Astrocyte of the hippocampus (primary cell): ENCODE data around the gene FGL2.
"Not testable (repeated sequence)": the region's sequence is repeated elsewhere in the genome, so short reads cannot be mapped to it uniquely, and the experiment has no call there.

ENCODE experiments used
- DNase-seq: peaks from one replicate; pipeline ENCODE4 v3.0.0; 2011; ENCODE audit warnings: low read depth, low spot score

The FGL2 gene

GRCh38 chr7:77199013-77199966, at the start of gene FGL2:
Gene FGL2 (minus strand): TSS chr7:77199819. CDS start chr7:77199793, 26 bp downstream.
- DNase-seq: peak; percentile 64

DNA sequence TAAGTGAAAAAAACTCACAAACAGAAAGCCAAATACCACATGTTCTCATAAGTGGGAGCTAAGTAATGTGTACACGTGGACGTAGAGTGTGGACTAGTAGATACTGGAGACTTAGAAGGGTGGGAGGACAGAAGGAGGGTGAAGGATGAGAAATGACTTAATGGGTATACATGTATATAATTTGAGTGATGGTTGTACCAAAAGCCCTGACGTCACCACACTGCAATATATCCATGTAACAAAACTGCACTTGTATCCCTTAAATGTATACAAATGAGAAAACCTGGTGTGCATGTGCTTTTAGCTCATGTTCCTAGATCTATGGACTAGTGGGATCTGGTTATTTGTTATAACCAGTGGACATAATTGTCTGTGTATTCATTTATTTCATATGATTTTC, 48.5 kb upstream of the FGL2 start:
- DNase-seq: no peak

DNA sequence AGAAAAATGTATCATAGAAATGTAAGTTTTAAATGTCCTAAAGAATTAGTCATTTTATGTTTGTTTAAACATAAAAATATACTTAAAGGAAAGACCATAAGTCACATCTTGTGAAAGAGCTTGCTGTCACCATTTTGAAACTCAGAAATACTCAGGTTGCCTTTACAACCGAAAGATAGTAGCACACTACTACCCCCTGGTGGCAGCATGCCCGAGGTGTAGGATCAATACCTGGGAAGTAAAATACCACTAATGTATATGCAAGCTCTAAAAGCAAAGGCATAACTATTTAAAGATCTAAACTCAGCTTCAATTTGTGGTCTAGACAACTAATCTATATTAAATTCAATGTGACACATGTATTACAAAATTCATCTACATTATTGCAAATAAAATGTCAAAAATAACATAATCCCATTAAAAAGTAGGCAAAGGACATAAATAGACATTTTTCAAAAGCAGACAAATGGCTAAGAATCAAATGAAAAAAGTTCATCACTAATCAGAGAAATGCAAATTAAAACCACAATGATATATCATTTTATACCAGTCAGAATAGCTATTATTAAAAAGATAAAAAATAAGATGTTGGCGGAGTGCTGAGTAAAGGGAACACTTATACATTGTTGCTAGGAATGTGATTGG, 47.7 kb upstream of the FGL2 start:
- peak; percentile 77 for DNase-seq

GRCh38 chr7:77246026-77246640, 46.5 kb upstream of the FGL2 start:
- DNase-seq: no peak

DNA sequence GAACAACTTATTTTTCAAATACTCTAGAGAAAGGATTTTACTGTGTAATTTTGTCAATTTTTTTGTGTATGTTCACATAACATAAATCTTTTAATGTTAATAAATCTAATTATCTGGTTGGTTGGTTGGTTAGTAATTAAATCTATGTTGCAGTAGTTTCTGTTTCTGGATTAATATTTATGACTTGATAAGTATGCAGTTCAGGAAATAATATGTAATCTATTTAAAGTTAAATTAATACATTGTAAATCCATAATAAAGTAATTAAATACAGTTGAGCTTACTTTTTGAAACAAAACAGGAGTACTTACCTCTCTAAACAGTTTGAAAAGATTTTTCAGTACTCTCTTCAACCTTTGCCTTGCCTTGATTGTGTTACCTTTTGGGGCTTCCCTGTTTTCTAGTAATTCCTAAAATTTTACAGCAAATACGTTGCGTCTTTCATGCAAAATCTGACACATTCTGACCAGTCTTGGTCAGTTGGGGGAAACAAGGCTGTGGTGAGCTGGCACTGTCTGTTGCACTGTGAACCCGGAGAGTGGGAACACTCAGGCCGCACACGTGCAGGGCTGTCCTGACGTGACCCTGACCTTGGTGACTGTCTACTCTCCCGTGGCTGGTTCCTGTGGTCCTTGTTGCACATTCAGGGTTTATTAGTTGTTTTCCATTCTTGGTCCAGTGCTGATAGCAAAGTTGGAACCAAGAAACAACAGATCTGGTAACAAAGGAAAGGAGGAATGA, 45.6 kb upstream of the FGL2 start:
- no peak for DNase-seq

- no peak for DNase-seq
Measured at GRCh38 chr7:77244222-77244934, 44.8 kb upstream of the FGL2 start.

DNA sequence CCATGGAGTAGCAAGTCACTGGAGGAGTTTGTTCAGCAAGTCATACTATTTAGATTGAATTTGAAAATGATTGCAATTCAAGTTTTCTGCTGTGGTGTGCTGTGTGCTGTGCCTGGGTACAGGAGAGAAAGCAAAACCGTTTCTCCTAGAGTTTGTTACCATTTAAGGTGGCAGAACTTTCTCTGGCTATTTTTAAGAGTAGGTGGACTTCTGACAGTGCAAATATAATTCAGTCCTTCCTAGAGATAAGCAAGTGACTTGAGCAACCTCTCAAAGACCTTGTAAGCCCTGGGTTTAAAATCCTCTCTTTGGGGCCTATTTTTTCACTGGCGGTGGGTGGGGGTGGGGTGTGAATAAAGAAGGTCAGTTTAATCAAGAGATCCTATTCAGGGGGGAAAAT, 42.9 kb upstream of the FGL2 start:
- no peak for DNase-seq

- DNase-seq: no peak
Measured at GRCh38 chr7:77242068-77242467, 42.4 kb upstream of the FGL2 start.

DNA sequence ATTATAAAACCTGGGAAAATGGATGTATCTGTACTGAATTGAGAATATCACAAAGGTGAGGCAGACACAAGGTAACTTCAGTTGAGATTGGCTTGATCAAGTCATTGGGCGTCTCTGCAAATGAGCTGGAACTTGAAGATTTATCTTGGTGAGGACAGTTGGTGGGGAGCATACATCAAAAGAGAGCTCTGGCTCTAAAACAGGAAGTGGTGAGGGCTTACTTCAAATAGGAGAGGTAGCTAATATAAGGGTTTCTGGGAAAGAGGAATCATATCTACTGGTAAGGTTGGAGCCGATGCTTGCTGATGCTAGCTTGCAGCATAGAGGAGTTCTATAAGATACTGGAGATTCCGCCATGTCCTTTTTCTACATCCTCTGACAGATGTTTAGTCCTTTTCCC, 39.9 kb upstream of the FGL2 start:
- DNase-seq: no peak

DNA sequence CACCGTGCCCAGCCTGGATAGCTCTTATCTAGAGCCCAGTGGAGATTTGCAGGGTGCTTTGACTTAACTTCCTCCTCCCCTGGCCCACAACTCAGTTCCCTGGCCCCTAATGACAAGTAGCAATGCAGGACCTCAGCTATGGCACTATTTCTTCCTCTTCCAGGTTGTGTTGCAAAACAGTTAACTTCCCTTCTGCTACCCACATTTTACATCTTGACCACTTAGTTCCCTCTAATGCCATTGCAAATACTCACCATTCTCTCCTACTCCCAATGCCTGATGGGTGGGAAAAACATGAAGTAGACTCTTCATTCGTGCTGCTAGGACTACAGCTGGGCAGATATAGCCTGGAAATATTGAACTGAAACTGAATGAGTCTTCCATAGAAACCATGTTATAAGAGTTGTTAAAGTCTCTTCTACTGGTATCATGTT, 39.1 kb upstream of the FGL2 start:
- no peak for DNase-seq

- DNase-seq: no peak
Measured at GRCh38 chr7:77235276-77235675, 35.7 kb upstream of the FGL2 start.

- DNase-seq: no peak
Measured at GRCh38 chr7:77232467-77232866, 32.8 kb upstream of the FGL2 start.

- DNase-seq: not testable (repeated sequence)
Measured at GRCh38 chr7:77228795-77229194, 29.2 kb upstream of the FGL2 start.

DNA sequence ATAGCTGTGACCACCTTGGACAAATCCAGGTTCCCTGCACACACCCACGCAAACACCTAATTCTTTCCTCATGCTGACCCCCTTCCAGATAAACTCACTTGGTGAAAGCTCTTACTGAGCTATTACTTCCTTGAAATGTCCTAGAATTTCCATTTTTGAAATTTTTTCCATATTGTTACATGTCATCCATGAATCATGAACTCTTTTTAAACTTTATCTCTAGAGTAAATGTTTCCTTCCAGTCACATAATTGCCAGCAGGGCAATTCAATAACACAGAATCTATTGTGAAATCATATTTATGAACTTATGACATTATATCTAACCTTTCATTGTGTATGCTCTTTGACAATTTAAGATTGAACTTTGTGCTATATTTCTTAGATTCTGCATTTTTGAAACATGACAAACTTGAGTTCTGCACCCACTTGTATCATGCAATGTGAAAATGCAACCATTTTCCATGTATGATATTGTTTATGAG, 26.8 kb upstream of the FGL2 start:
- DNase-seq: no peak

DNA sequence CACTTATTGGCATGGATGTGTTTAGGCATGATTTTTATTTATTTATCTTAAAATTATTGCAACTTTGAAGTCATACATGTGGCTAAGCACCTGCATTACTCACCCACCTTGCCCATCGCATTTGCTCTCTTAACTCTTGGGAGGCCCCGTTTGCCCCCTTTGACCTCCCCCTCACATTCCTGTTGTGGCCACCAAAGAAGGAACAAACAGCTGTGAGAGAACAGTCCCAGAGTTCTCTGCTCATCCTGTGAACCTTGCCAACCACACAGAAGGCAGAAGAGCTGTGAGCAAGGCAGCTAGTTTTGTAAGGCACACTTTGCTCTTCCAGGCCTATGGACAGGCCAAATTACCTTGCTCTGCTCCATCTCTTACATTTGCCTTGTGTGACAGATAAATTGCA, 23.6 kb upstream of the FGL2 start:
- no peak for DNase-seq

GRCh38 chr7:77222819-77223218, 23.2 kb upstream of the FGL2 start:
- DNase-seq: no peak

DNA sequence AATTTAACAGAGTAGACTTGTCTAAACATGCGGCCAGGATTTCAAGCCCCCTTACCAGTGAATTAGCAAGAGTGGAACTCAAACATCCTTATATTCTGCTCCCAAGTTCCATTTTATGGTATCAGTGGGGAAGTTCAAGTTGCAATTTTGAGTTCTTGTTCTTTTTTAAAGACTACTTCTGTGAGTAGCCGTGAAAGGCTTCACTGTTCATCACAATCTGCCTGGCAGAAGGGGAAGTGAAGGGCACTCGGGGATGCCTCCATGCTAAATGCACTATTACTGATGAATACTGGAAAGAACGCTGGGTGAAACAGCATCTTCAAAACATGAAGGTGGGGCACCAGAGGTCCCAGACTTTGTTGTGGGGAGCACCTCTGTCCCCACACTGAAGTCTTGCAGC, 22.4 kb upstream of the FGL2 start:
- DNase-seq: no peak

- DNase-seq: not testable (repeated sequence)
Measured at GRCh38 chr7:77219701-77220331, 20.2 kb upstream of the FGL2 start.

GRCh38 chr7:77217474-77218185, 18.0 kb upstream of the FGL2 start:
- no peak for DNase-seq
